Retinal pigment epithelial cell (primary cell): ENCODE measurements around the gene GYG1.

Experiments
- DNase-seq: peaks from one replicate; pipeline ENCODE4 v3.0.0-alpha.2; 2010; ENCODE audit warnings: low read depth
- H3K4me3 ChIP-seq: 2 replicates; pipeline ENCODE4 v1.5.1; 2011; ENCODE audit warnings: mild to moderate bottlenecking, low read length, control low read depth, moderate library complexity
- TF ChIP-seq, protein P1 (sequence below): conservative IDR thresholded peaks from 2 replicates; pipeline ENCODE4 v1.5.1; 2011; ENCODE audit warnings: low read depth, low read length, control low read depth, inconsistent platforms

The GYG1 gene

DNA sequence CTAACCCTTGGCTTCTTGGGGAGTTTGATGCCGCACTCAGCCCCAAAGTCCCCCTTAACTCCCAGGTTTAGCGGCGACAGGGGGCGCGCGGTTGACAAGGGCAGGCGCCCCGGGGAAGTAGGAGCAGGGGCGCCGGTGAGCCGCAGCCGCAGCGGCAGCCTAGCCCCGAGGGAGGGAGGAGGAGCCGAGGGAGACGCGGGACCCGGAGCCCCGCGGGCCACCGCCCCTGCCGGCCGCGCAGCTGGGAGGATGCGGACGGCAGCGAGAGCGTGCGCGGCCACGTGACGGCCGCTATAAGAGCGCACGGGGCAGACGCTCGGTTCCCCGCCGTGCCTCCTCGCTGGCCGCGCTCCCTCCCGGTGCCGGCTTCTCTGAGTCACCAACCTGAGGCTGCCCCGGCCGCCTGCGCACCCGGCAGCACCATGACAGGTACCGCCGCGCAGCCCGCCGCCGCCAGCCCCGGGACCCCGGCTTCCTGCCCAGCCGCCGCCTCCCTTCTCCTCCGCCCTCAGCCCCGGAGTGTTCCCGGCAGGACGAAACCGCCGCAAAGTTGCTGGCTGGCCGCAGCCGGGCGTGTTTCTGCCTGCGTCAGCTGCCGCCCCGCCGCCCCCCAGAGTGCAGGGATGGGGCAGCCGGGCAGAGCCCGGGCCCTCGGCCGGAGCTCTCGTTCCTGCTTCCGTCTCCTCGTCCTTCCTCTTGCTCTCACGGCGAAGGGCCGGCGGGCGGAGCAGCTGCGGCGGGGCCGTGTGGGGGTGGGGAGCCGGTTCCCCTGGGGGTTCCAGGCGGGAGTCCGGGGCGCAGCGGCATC lies at the start of gene GYG1:
Gene GYG1 (plus strand): TSS at position 322 of the 808 bp plus-strand sequence. CDS start 101 bp downstream, at position 423.
- TF ChIP-seq, protein P1, sequence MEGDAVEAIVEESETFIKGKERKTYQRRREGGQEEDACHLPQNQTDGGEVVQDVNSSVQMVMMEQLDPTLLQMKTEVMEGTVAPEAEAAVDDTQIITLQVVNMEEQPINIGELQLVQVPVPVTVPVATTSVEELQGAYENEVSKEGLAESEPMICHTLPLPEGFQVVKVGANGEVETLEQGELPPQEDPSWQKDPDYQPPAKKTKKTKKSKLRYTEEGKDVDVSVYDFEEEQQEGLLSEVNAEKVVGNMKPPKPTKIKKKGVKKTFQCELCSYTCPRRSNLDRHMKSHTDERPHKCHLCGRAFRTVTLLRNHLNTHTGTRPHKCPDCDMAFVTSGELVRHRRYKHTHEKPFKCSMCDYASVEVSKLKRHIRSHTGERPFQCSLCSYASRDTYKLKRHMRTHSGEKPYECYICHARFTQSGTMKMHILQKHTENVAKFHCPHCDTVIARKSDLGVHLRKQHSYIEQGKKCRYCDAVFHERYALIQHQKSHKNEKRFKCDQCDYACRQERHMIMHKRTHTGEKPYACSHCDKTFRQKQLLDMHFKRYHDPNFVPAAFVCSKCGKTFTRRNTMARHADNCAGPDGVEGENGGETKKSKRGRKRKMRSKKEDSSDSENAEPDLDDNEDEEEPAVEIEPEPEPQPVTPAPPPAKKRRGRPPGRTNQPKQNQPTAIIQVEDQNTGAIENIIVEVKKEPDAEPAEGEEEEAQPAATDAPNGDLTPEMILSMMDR, result peak; percentile 48
- H3K4me3 ChIP-seq, result peak within 1 kb of the TSS; percentile 65
- DNase-seq, result no peak

DNA sequence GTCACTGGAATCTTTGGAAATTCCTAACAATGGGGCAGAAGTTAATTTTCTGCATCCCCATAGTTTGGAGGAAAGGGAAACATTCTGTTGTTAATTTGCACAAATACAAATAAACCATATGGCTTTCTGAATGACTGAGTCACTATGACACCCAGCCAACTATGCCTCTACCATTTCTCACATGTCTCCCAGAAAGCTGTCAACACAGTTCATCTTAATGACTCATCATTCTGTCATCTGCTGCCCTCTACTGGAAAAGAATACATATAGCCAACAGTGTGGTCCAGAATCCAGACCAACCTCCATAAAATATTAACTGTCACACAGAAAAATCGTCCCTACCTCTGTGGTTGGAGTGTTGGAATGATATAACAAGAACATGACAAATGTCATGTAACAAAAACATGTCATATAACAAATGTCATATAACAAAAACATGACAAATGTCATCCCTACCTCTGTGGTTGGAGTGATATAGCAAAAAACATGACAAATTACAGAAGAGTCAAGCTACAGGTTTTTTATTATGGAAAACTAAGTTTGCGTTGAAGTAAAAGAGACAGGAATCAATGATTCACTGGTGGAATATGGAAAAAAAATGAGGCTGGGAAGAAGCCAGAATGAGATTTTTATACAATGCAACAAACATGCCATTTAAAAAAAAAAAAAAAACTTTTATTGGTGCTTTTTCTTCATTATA lies 47.7 kb upstream of the GYG1 start:
- TF ChIP-seq, protein P1, result peak; percentile 73
- peak; percentile 61 for DNase-seq
- H3K4me3 ChIP-seq, result no peak overlapping the region

DNA sequence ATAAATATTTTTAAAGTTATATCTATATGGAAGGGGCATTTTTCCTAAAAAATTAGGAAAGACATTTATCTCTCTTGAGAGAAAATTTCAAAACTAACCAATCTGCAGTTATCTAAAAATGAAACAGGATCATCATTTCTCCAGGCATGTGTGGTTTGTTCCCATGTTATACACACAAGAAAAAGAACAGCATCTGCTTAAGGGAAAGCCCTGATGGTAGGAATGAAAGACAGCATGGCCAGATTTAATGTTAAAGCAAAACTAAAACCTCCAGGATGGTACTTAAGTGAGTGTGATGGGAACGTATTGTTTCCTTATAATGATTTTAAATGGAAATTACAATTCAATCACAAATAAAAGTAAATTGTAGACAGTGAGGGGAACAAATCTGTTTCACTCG lies 46.2 kb upstream of the GYG1 start:
- DNase-seq, result no peak
- H3K4me3 ChIP-seq, result no peak overlapping the region
- TF ChIP-seq, protein P1, result no peak

DNA sequence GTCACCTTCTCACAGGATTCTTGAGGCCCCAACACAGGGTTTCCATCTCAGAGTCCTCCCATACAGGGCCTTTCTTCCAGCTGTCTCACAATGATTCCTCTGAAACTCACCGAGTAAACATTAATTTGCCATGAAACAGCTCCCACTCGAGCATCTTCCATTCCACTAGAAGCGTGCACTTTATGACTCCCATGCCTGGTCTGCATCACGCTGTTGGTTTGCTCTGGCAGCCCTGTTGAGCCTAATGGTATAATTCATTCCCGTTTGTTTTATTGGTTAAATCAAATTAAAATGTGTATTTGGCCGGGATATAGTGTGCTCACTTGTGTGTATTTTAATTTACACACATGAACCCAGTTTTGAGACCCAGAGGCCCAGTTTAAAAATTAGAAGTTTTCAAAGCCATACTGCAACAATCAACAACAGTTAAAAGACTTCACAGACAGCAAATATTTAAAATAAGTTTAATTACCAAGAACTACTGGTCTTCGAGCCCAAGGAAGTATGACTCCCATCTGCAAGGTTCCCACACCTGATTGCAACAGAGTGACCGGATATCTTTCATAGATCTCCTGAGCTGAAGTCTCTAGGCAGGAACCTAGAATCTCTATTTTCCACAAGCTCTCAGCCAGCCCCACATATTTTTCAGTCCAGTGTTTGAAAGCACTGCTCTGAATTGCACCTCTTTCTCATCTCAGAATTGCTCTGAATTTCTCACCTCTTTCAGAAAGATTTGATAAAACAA lies 42.3 kb upstream of the GYG1 start:
- no peak overlapping the region for H3K4me3 ChIP-seq
- TF ChIP-seq, protein P1, result no peak
- no peak for DNase-seq

DNA sequence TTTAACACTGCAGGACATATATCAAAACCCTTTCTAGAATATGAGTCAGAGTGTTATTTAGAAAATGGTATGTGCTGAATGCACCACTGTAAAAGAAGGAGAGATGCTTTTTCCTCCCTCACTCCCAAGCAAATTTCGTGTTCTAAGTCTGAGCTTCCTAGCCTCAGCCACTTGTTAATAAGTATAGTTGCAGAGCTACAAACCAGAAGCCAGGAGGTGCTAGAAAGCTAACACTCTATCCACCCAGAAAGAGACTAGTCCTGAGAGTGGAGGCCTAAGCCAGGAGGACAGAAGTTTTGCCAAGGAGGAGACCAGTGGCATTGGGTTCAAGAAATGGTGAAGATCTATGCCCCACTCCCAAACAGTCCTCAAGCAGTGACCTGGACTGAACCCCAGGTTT lies 40.5 kb upstream of the GYG1 start:
- no peak overlapping the region for H3K4me3 ChIP-seq
- TF ChIP-seq, protein P1, result peak; percentile 30
- no peak for DNase-seq

DNA sequence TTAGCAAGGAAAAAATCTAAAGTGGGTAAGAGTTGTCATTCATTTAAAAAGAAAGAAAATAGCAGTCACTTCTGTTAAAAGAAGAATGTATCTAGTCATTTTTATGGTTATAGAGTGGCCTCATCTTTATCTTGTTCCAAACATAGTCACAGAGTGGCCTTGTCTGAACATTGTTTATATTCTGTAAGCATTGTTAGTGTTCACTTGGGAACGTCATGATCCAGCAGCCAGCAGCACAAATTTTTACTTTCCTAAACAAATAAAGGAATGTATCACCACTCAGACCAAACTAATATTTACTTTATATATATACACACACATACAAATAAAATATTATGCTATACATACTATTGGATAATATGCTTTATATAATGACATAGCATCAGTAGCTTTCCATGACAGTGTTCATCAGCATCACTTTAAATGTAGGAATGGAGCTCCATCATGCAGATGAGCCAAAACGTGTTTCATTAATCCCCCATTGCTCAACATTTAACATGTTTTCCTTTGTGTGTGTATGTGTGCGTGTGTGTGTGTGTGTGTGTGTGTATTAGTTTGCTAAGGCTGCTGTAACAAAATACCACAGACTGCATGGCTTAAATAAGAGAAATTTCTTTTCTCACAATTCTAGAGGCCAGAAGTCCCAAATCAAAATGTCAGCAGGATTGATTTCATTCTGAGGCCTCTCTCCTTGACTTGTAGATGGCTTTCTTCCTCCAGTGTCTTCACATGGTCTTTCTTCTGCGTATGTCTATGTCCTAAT lies 39.6 kb upstream of the GYG1 start:
- no peak overlapping the region for H3K4me3 ChIP-seq
- TF ChIP-seq, protein P1, result no peak
- no peak for DNase-seq
